BE2C (cell line): Measurements from ENCODE around the gene CFTR.

Experiments used
- DNase-seq: peaks from one replicate; pipeline ENCODE4 v3.0.0-alpha.2; 2020
- H3K27me3 ChIP-seq: fragments of 250-450 bp; sonication (Bioruptor Pico); 2 replicates; pipeline ENCODE4 v1.5.1; 2020; ENCODE audit warnings: mild to moderate bottlenecking
- H3K36me3 ChIP-seq: fragments of 250-450 bp; sonication (Bioruptor Pico); 2 replicates; pipeline ENCODE4 v1.5.1; 2020; ENCODE audit warnings: mild to moderate bottlenecking
- H3K4me1 ChIP-seq: fragments of 250-450 bp; sonication (Bioruptor Pico); 2 replicates; pipeline ENCODE4 v1.5.1; 2020
- H3K4me3 ChIP-seq: 2 replicates; pipeline ENCODE4 v1.5.1; 2011; ENCODE audit warnings: low read depth, low read length
- H3K9me3 ChIP-seq: fragments of 250-450 bp; sonication (Bioruptor Pico); 2 replicates; pipeline ENCODE4 v1.5.1; 2020
- CTCF ChIP-seq: IDR thresholded peaks from 2 replicates; pipeline ENCODE4 v1.5.1; 2012; ENCODE audit warnings: mild to moderate bottlenecking, low read depth, low read length

Gene CFTR

GRCh38 chr7:117715784-117716445, 236.1 kb downstream of the CFTR start:
- Histone ChIP-seq H3K27me3 (peaks cover 12% of the 10 kb centered on the region), H3K4me3 (no peak overlapping the region), H3K9me3 (no peaks in the 10 kb centered on the region), H3K36me3 (no peaks in the 10 kb centered on the region), H3K4me1 (no peaks in the 10 kb centered on the region)
- peak; percentile 64 for TF ChIP-seq CTCF
- DNase-seq: peak; percentile 22

- TF ChIP-seq CTCF: no peak
- Histone ChIP-seq H3K27me3 (peaks cover 12% of the 10 kb centered on the region), H3K4me3 (no peak overlapping the region), H3K36me3 (no peaks in the 10 kb centered on the region), H3K9me3 (no peaks in the 10 kb centered on the region), H3K4me1 (no peaks in the 10 kb centered on the region)
- no peak for DNase-seq
Measured at GRCh38 chr7:117716707-117717299, 237.0 kb downstream of the CFTR start.

GRCh38 chr7:117717357-117717756, 237.5 kb downstream of the CFTR start:
- TF ChIP-seq CTCF: no peak
- no peak for DNase-seq
- Histone ChIP-seq H3K9me3 (no peaks in the 10 kb centered on the region), H3K4me3 (no peak overlapping the region), H3K4me1 (no peaks in the 10 kb centered on the region), H3K36me3 (no peaks in the 10 kb centered on the region), H3K27me3 (peaks cover 12% of the 10 kb centered on the region)
